ENCODE results near the gene AKIRIN1.
"Not testable (repeated sequence)": the region's sequence is repeated elsewhere in the genome, so short reads cannot be mapped to it uniquely, and the experiment has no call there.

Gene AKIRIN1

GRCh38 chr1:39016604-39017171 is 25.6 kb downstream of the AKIRIN1 start:
- TF ChIP-seq CTCF (IDR thresholded peaks at IDR 0.05; ENCODE audit: low read depth, low read length), result no peak
- in situ Hi-C loops (cut with HindIII; ENCODE audit: low sequenced_read_pairs), result no loop called here
- DNase-seq (ENCODE audit: low read depth, low spot score), result no peak
- no peak overlapping the region for H3K4me3 ChIP-seq (ENCODE audit: low read depth, low read length)

GRCh38 chr1:39017266-39017665 is 26.2 kb downstream of the AKIRIN1 start:
- DNase-seq (ENCODE audit: low read depth, low spot score), result no peak
- H3K4me3 ChIP-seq (ENCODE audit: low read depth, low read length), result no peak overlapping the region
- in situ Hi-C loops (cut with HindIII; ENCODE audit: low sequenced_read_pairs), result no loop called here
- TF ChIP-seq CTCF (IDR thresholded peaks at IDR 0.05; ENCODE audit: low read depth, low read length), result no peak

- H3K4me3 ChIP-seq (ENCODE audit: low read depth, low read length); in situ Hi-C loops (cut with HindIII; ENCODE audit: low sequenced_read_pairs); DNase-seq (ENCODE audit: low read depth, low spot score): not testable (repeated sequence)
Observed at GRCh38 chr1:39020494-39020893, 29.4 kb downstream of the AKIRIN1 start.

- DNase-seq (ENCODE audit: low read depth, low spot score), result no peak
- no peak for TF ChIP-seq CTCF (IDR thresholded peaks at IDR 0.05; ENCODE audit: low read depth, low read length)
- in situ Hi-C loops (cut with HindIII; ENCODE audit: low sequenced_read_pairs), result no loop called here
- H3K4me3 ChIP-seq (ENCODE audit: low read depth, low read length), result no peak overlapping the region
Observed at GRCh38 chr1:39021426-39021825, 30.4 kb downstream of the AKIRIN1 start.

GRCh38 chr1:39023140-39023539 is 32.1 kb downstream of the AKIRIN1 start:
- TF ChIP-seq CTCF (IDR thresholded peaks at IDR 0.05; ENCODE audit: low read depth, low read length), result no peak
- in situ Hi-C loops (cut with HindIII; ENCODE audit: low sequenced_read_pairs), result no loop called here
- DNase-seq (ENCODE audit: low read depth, low spot score), result no peak
- no peak overlapping the region for H3K4me3 ChIP-seq (ENCODE audit: low read depth, low read length)

- no peak for TF ChIP-seq CTCF (IDR thresholded peaks at IDR 0.05; ENCODE audit: low read depth, low read length)
- DNase-seq (ENCODE audit: low read depth, low spot score), result peak; percentile 95
- peak within 1 kb of the TSS; percentile 93 for H3K4me3 ChIP-seq (ENCODE audit: low read depth, low read length)
- in situ Hi-C loops (cut with HindIII; ENCODE audit: low sequenced_read_pairs), result no loop called here
Observed at GRCh38 chr1:39026051-39026865, 35.2 kb downstream of the AKIRIN1 start, which contains the start of gene NDUFS5. Gene NDUFS5, plus strand, starts transcription at chr1:39026350. Its CDS starts 2,375 bp downstream, at chr1:39028725.

- no peak for DNase-seq (ENCODE audit: low read depth, low spot score)
- peak overlapping the region; percentile 93 for H3K4me3 ChIP-seq (ENCODE audit: low read depth, low read length)
- no peak for TF ChIP-seq CTCF (IDR thresholded peaks at IDR 0.05; ENCODE audit: low read depth, low read length)
- in situ Hi-C loops (cut with HindIII; ENCODE audit: low sequenced_read_pairs), result no loop called here
Observed at GRCh38 chr1:39026866-39027507, 35.9 kb downstream of the AKIRIN1 start.
